ENCODE data around the gene JAKMIP2.

DNA sequence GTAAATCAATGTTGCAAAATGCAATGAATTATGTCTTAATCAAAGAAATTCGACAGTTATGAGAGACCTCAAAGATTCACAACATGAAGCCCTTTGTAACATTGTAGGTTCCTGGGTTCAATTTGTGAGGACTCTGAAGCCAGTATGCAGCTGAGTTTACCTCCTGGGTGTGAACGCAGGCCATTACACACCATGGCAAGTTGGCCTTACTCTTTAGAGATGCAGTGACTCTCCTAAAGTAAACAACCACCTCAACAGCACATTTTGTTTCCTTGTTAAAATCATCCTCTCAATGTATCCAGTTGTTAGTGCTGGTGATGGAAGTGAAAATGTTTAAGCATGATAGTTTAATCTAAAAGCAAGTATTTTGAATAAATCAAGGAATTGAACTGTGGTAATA lies 73.8 kb downstream of the JAKMIP2 start:
- TF ChIP-seq EZH2 (IDR thresholded peaks at IDR 0.05; ENCODE audit: borderline replicate concordance): no peak
- TF ChIP-seq, protein P1, sequence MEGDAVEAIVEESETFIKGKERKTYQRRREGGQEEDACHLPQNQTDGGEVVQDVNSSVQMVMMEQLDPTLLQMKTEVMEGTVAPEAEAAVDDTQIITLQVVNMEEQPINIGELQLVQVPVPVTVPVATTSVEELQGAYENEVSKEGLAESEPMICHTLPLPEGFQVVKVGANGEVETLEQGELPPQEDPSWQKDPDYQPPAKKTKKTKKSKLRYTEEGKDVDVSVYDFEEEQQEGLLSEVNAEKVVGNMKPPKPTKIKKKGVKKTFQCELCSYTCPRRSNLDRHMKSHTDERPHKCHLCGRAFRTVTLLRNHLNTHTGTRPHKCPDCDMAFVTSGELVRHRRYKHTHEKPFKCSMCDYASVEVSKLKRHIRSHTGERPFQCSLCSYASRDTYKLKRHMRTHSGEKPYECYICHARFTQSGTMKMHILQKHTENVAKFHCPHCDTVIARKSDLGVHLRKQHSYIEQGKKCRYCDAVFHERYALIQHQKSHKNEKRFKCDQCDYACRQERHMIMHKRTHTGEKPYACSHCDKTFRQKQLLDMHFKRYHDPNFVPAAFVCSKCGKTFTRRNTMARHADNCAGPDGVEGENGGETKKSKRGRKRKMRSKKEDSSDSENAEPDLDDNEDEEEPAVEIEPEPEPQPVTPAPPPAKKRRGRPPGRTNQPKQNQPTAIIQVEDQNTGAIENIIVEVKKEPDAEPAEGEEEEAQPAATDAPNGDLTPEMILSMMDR (IDR thresholded peaks at IDR 0.05; ENCODE audit: poor library complexity): no peak

All from hepatocyte (in vitro differentiated cells).